HepG2 (cell line): ENCODE measurements around the gene DNAAF9. TPM values are rescaled to one million over a fixed set of nuclear protein-coding genes. Genes with fewer than 3 reads are reported as not detected.

Experiments
- ATF7-NPFF ChIP-seq: sonication (generic); formaldehyde crosslinking; IDR thresholded peaks from 2 replicates; pipeline ENCODE4 v1.8.1; 2023; ENCODE audit warnings: mild to moderate bottlenecking, low read depth, missing genetic modification reagents, moderate library complexity
- BRD4 ChIP-seq: sonication (generic); formaldehyde crosslinking; IDR thresholded peaks from 2 replicates; pipeline ENCODE4 v1.4.0; 2020; ENCODE audit warnings: missing genetic modification reagents
- ELF1 ChIP-seq: sonication (generic); formaldehyde crosslinking; IDR thresholded peaks from 2 replicates; pipeline ENCODE4 v1.4.0; 2020; ENCODE audit warnings: missing genetic modification reagents
- KDM5B ChIP-seq: sonication (generic); formaldehyde crosslinking; IDR thresholded peaks from 2 replicates; pipeline ENCODE4 v1.4.0; 2020; ENCODE audit warnings: missing genetic modification reagents, mild to moderate bottlenecking, borderline replicate concordance
- NR3C1 ChIP-seq: sonication (generic); formaldehyde crosslinking; IDR thresholded peaks from 2 replicates; pipeline ENCODE4 v1.4.0; 2020; ENCODE audit warnings: missing genetic modification reagents
- PRMT3 ChIP-seq: sonication (generic); formaldehyde crosslinking; IDR thresholded peaks from 2 replicates; pipeline ENCODE4 v1.8.1; 2022; ENCODE audit warnings: low read depth, mild to moderate bottlenecking, moderate library complexity, missing genetic modification reagents, borderline replicate concordance
- REPIN1 ChIP-seq: sonication (generic); formaldehyde crosslinking; IDR thresholded peaks from 2 replicates; pipeline ENCODE4 v1.8.0; 2022; ENCODE audit warnings: missing genetic modification reagents, low read depth, mild to moderate bottlenecking, borderline replicate concordance
- SATB2 ChIP-seq: sonication (generic); formaldehyde crosslinking; IDR thresholded peaks from 2 replicates; pipeline ENCODE4 v1.5.0; 2020; ENCODE audit warnings: missing genetic modification reagents
- SIX4 ChIP-seq: sonication (generic); formaldehyde crosslinking; IDR thresholded peaks from 2 replicates; pipeline ENCODE4 v1.4.0; 2020; ENCODE audit warnings: missing genetic modification reagents
- SOX13 ChIP-seq, 3 experiments: fragments of 450-650 bp in 1 of 3; sonication (generic) in 1 of 3; formaldehyde crosslinking in 1 of 3; IDR thresholded peaks in 2 of 3; conservative IDR thresholded peaks in 1 of 3; 2 replicates each; pipeline versions ENCODE4 v1.5.0 to v1.6.1; 2016 to 2020; ENCODE audit warnings: antibody characterized with exemption in 1 of 3, mild to moderate bottlenecking in 1 of 3, missing compliant biosample characterization in 1 of 3, missing genetic modification reagents in 1 of 3, moderate library complexity in 1 of 3
- STAT5B ChIP-seq: sonication (generic); formaldehyde crosslinking; IDR thresholded peaks from 2 replicates; pipeline ENCODE4 v1.4.0; 2020; ENCODE audit warnings: missing genetic modification reagents
- TBP ChIP-seq: sonication (generic); formaldehyde crosslinking; IDR thresholded peaks from 2 replicates; pipeline ENCODE4 v1.5.0; 2020; ENCODE audit warnings: missing genetic modification reagents
- TEAD2 ChIP-seq: sonication (generic); formaldehyde crosslinking; IDR thresholded peaks from 2 replicates; pipeline ENCODE4 v1.9.0; 2021; ENCODE audit warnings: missing genetic modification reagents
- YY1 ChIP-seq: IDR thresholded peaks from 2 replicates; pipeline ENCODE4 v1.6.1; 2011; ENCODE audit warnings: low read length, low read depth, moderate library complexity, mild to moderate bottlenecking; ENCODE audit not compliant: insufficient read depth, insufficient replicate concordance
- ZFP36L2 ChIP-seq: sonication (generic); formaldehyde crosslinking; IDR thresholded peaks from 2 replicates; pipeline ENCODE4 v1.4.0; 2020; ENCODE audit warnings: missing genetic modification reagents
- ZNF12 ChIP-seq: sonication (generic); formaldehyde crosslinking; IDR thresholded peaks from 2 replicates; pipeline ENCODE4 v1.5.0; 2020; ENCODE audit warnings: missing genetic modification reagents
- ZNF446 ChIP-seq: sonication (generic); formaldehyde crosslinking; IDR thresholded peaks from 2 replicates; pipeline ENCODE4 v1.5.0; 2020; ENCODE audit warnings: mild to moderate bottlenecking, missing genetic modification reagents
- ZNF558 ChIP-seq: sonication (generic); formaldehyde crosslinking; IDR thresholded peaks from 2 replicates; pipeline ENCODE4 v1.9.0; 2022; ENCODE audit warnings: mild to moderate bottlenecking, missing genetic modification reagents, borderline replicate concordance
- ZNF563 ChIP-seq: sonication (generic); formaldehyde crosslinking; IDR thresholded peaks from 2 replicates; pipeline ENCODE4 v1.8.0; 2022; ENCODE audit warnings: mild to moderate bottlenecking, moderate library complexity, missing genetic modification reagents
- ZSCAN30 ChIP-seq: sonication (generic); formaldehyde crosslinking; IDR thresholded peaks from 2 replicates; pipeline ENCODE4 v1.5.0; 2020; ENCODE audit warnings: mild to moderate bottlenecking, missing genetic modification reagents
- polyA plus RNA-seq, 8 experiments: library from polyadenylated mRNA; depleted of rRNA in 3 of 8; stranded (reverse) in 7 of 8; unstranded in 1 of 8; fragments of >200 nt; fragmentation: Illumina TruSeq in 4 of 8; extraction: Trizol in 4 of 8; gene quantifications; 2 replicates each; pipeline versions ENCODE4 v1.2.1 to v1.2.3, GENCODE V29; 2011 to 2016; ENCODE audit warnings: low read depth in 4 of 8, missing spikeins in 1 of 8, mixed read lengths in 1 of 8; ENCODE audit not compliant: insufficient read depth in 1 of 8
- total RNA-seq, 5 experiments: library from RNA; depleted of rRNA; stranded (reverse); fragments of >200 nt; fragmentation: Illumina TruSeq; extraction: Trizol; gene quantifications; 2 replicates each; pipeline ENCODE4 v1.2.3, GENCODE V29; 2016; ENCODE audit warnings: low read depth in 1 of 5
- TF ChIP-seq, protein P1 (sequence below): sonication (generic); formaldehyde crosslinking; IDR thresholded peaks from 2 replicates; pipeline ENCODE4 v1.5.1; 2020; ENCODE audit warnings: mild to moderate bottlenecking, missing genetic modification reagents, borderline replicate concordance
- TF ChIP-seq, protein P2 (sequence below): sonication (generic); formaldehyde crosslinking; IDR thresholded peaks from 2 replicates; pipeline ENCODE4 v1.4.0; 2020; ENCODE audit warnings: missing genetic modification reagents, borderline replicate concordance
- TF ChIP-seq, protein P3 (sequence below): sonication (generic); formaldehyde crosslinking; IDR thresholded peaks from 2 replicates; pipeline ENCODE4 v1.8.1; 2023; ENCODE audit warnings: missing genetic modification reagents, mild to moderate bottlenecking, borderline replicate concordance

The DNAAF9 gene
- total and polyA plus RNA-seq, 2 of the 13 experiments (the other 11 are each of a cell fraction or from before 2014, with no cell fraction given), result 10.5 to 14.9 TPM

DNA sequence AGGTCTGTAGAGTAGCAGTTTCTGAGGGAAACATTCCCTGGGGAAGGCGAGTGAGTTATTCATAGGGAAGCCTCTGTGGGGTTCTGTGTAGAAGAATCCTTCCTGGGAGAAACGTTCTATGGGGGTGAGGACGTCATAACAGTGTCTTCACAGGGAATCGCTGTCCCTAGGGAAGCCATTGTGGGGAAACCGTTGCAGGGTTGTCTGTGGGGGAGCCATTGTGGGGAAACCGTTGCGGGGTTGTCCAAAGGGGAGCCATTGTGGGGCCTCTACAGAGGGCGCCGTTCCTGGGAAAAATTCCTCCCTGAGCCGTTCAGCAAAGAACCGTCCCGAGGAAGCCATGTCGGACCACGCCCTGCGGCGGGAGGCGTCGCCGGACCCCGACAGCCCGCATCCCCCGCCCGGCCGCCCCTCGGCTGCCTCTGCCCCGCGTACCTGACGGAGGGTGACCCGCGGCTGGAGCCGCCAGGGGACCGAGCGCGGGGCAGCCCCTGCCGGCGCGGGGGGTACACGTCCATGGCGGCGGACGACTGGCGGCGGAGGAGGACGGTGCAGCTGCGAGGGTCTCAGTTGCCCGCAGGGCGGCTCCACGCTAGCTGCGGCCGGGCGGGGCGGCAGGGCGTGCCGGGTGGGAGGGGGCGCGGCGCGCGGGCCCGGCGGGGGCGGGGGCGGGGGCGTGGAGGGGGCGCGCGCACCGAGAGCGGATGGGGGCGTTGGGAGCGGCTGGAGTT lies at the start of gene DNAAF9 (continued):
- TF ChIP-seq YY1 (peak; percentile 88), ZNF558 (peak; percentile 65; the same call in 1 of the 2 replicates), ATF7-NPFF (CRISPR knock-in tag) (peak; percentile 69), SATB2 (CRISPR knock-in tag) (0 out of 2 replicates have a peak, but pooled peaks have one; percentile 35), ELF1 (no peak), ZNF446 (CRISPR knock-in tag) (peak; percentile 68; the same call in 1 of the 2 replicates), SOX13 (IDR thresholded peaks at IDR 0.05) (no peak), SOX13 (CRISPR knock-in tag; conservative IDR thresholded peaks at IDR 0.05 in 1 of 2, IDR thresholded peaks at IDR 0.05 in 1 of 2) (peak; percentile 38 to 44; a peak in 1 of 4 replicates), PRMT3 (CRISPR knock-in tag) (no peak), ZNF563 (CRISPR knock-in tag) (peak; percentile 90; the same call in 1 of the 2 replicates), ZFP36L2 (CRISPR knock-in tag) (no peak), NR3C1 (no peak), STAT5B (CRISPR knock-in tag) (no peak), TBP (CRISPR knock-in tag) (0 out of 2 replicates have a peak, but pooled peaks have one; percentile 67), REPIN1 (0 out of 2 replicates have a peak, but pooled peaks have one; percentile 18), TEAD2 (CRISPR knock-in tag) (no peak), ZSCAN30 (CRISPR knock-in tag) (no peak), KDM5B (CRISPR knock-in tag) (peak; percentile 4; the same call in 1 of the 2 replicates), SIX4 (CRISPR knock-in tag) (no peak), ZNF12 (CRISPR knock-in tag) (peak; percentile 7; the same call in 1 of the 2 replicates), BRD4 (CRISPR knock-in tag) (no peak)
- TF ChIP-seq, protein P1, sequence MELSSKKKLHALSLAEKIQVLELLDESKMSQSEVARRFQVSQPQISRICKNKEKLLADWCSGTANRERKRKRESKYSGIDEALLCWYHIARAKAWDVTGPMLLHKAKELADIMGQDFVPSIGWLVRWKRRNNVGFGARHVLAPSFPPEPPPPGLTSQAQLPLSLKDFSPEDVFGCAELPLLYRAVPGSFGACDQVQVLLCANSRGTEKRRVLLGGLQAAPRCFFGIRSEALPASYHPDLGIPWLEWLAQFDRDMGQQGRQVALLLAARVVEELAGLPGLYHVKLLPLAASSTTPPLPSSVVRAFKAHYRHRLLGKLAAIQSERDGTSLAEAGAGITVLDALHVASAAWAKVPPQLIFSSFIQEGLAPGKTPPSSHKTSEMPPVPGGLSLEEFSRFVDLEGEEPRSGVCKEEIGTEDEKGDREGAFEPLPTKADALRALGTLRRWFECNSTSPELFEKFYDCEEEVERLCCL (CRISPR knock-in tag), result no peak
- TF ChIP-seq, protein P2, sequence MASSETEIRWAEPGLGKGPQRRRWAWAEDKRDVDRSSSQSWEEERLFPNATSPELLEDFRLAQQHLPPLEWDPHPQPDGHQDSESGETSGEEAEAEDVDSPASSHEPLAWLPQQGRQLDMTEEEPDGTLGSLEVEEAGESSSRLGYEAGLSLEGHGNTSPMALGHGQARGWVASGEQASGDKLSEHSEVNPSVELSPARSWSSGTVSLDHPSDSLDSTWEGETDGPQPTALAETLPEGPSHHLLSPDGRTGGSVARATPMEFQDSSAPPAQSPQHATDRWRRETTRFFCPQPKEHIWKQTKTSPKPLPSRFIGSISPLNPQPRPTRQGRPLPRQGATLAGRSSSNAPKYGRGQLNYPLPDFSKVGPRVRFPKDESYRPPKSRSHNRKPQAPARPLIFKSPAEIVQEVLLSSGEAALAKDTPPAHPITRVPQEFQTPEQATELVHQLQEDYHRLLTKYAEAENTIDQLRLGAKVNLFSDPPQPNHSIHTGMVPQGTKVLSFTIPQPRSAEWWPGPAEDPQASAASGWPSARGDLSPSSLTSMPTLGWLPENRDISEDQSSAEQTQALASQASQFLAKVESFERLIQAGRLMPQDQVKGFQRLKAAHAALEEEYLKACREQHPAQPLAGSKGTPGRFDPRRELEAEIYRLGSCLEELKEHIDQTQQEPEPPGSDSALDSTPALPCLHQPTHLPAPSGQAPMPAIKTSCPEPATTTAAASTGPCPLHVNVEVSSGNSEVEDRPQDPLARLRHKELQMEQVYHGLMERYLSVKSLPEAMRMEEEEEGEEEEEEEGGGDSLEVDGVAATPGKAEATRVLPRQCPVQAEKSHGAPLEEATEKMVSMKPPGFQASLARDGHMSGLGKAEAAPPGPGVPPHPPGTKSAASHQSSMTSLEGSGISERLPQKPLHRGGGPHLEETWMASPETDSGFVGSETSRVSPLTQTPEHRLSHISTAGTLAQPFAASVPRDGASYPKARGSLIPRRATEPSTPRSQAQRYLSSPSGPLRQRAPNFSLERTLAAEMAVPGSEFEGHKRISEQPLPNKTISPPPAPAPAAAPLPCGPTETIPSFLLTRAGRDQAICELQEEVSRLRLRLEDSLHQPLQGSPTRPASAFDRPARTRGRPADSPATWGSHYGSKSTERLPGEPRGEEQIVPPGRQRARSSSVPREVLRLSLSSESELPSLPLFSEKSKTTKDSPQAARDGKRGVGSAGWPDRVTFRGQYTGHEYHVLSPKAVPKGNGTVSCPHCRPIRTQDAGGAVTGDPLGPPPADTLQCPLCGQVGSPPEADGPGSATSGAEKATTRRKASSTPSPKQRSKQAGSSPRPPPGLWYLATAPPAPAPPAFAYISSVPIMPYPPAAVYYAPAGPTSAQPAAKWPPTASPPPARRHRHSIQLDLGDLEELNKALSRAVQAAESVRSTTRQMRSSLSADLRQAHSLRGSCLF (CRISPR knock-in tag), result no peak
- TF ChIP-seq, protein P3, sequence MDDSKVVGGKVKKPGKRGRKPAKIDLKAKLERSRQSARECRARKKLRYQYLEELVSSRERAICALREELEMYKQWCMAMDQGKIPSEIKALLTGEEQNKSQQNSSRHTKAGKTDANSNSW (CRISPR knock-in tag), result no peak
